A673 (cell line): Measurements from ENCODE around the gene ZFPM1. TPM values are rescaled to one million over a fixed set of nuclear protein-coding genes. Genes with fewer than 3 reads are reported as not detected.
"Not testable (repeated sequence)": the region's sequence is repeated elsewhere in the genome, so short reads cannot be mapped to it uniquely, and the experiment has no call there.

Source experiments
- BruUV-seq: library from RNA; stranded (reverse); fragments of 400-500 nt; replicated peaks from 2 replicates; lab custom pipeline; 2021; lab: Mats Ljungman, UMichigan
- CTCF ChIA-PET: fragments of 300-600 bp; sonication (Branson Sonifier 250); formaldehyde crosslinking; loops from one replicate; lab custom pipeline; 2022; ENCODE audit warnings: antibody characterized with exemption; lab: Charles Lee
- POLR2A ChIA-PET: fragments of 300-600 bp; sonication (Branson Sonifier 250); formaldehyde crosslinking; loops from one replicate; lab custom pipeline; 2022; ENCODE audit warnings: antibody characterized with exemption; ENCODE audit not compliant: low non-redundant PET; lab: Charles Lee
- DNase-seq: peaks from one replicate; pipeline ENCODE4 v3.0.0-alpha.2; 2015; ENCODE audit warnings: low spot score
- H3K27ac ChIP-seq: fragments of 200-600 bp; sonication (generic); 2 replicates; pipeline ENCODE4 v1.5.1; 2016; ENCODE audit warnings: mixed run types, low read depth, mild to moderate bottlenecking, mixed read lengths, antibody characterized with exemption, low read length; ENCODE audit not compliant: poor library complexity, severe bottlenecking
- H3K27me3 ChIP-seq: fragments of 200-600 bp; sonication (generic); replicated peaks from 2 replicates; pipeline ENCODE4 v1.6.1; 2017; ENCODE audit warnings: mixed run types, low read depth, mild to moderate bottlenecking, mixed read lengths, antibody characterized with exemption, low read length; ENCODE audit not compliant: insufficient read depth, poor library complexity
- H3K36me3 ChIP-seq: fragments of 200-600 bp; sonication (generic); 2 replicates; pipeline ENCODE4 v1.6.1; 2016; ENCODE audit warnings: mixed run types, mild to moderate bottlenecking, mixed read lengths, antibody characterized with exemption, low read length; ENCODE audit not compliant: insufficient read depth, poor library complexity, severe bottlenecking
- H3K4me1 ChIP-seq: fragments of 200-600 bp; sonication (generic); 2 replicates; pipeline ENCODE4 v1.6.1; 2017; ENCODE audit warnings: mixed run types, mild to moderate bottlenecking, mixed read lengths, antibody characterized with exemption, low read length; ENCODE audit not compliant: insufficient read depth, poor library complexity, severe bottlenecking
- H3K4me3 ChIP-seq: fragments of 200-600 bp; sonication (generic); 2 replicates; pipeline ENCODE4 v1.5.1; 2016; ENCODE audit warnings: low read depth, mixed run types, mild to moderate bottlenecking, mixed read lengths, low read length; ENCODE audit not compliant: poor library complexity, severe bottlenecking
- H3K9me3 ChIP-seq: fragments of 200-600 bp; sonication (generic); 2 replicates; pipeline ENCODE4 v1.6.1; 2016; ENCODE audit warnings: mixed run types, low read depth, mild to moderate bottlenecking, mixed read lengths, antibody characterized with exemption, low read length; ENCODE audit not compliant: poor library complexity, severe bottlenecking
- EZH2 ChIP-seq: fragments of 200-600 bp; sonication (generic); IDR thresholded peaks from 2 replicates; pipeline ENCODE4 v1.6.1; 2017; ENCODE audit warnings: borderline replicate concordance, low read depth, mild to moderate bottlenecking, mixed read lengths, antibody characterized with exemption, low read length; ENCODE audit not compliant: poor library complexity, severe bottlenecking
- intact Hi-C: fragments of 100-400 bp; cut with micrococcal nuclease; formaldehyde crosslinking; loops from one replicate; pipeline ENCODE4 v1.10.0; 2022; ENCODE audit not compliant: unreplicated experiment
- total RNA-seq: library from RNA; stranded (reverse); gene quantifications from 2 replicates; pipeline ENCODE4 v1.2.3, GENCODE V29; 2021
- TF ChIP-seq, protein P1 (sequence below): fragments of 300-800, 200-600 bp; sonication (generic); conservative IDR thresholded peaks from 2 replicates; pipeline ENCODE4 v1.5.1; 2017; ENCODE audit warnings: low read depth, mild to moderate bottlenecking, antibody characterized with exemption, low read length, moderate library complexity, mixed read lengths

The ZFPM1 gene
- total RNA-seq, 1 experiment from 2014 or later: 5.6 TPM

- Histone ChIP-seq H3K27me3 (no peaks in the 10 kb centered on the region), H3K4me3 (no peak overlapping the region), H3K4me1 (no peaks in the 10 kb centered on the region), H3K36me3 (no peaks in the 10 kb centered on the region), H3K27ac (no peak overlapping the region), H3K9me3 (no peaks in the 10 kb centered on the region)
- intact Hi-C loops: no loop called here
- TF ChIP-seq, protein P1, sequence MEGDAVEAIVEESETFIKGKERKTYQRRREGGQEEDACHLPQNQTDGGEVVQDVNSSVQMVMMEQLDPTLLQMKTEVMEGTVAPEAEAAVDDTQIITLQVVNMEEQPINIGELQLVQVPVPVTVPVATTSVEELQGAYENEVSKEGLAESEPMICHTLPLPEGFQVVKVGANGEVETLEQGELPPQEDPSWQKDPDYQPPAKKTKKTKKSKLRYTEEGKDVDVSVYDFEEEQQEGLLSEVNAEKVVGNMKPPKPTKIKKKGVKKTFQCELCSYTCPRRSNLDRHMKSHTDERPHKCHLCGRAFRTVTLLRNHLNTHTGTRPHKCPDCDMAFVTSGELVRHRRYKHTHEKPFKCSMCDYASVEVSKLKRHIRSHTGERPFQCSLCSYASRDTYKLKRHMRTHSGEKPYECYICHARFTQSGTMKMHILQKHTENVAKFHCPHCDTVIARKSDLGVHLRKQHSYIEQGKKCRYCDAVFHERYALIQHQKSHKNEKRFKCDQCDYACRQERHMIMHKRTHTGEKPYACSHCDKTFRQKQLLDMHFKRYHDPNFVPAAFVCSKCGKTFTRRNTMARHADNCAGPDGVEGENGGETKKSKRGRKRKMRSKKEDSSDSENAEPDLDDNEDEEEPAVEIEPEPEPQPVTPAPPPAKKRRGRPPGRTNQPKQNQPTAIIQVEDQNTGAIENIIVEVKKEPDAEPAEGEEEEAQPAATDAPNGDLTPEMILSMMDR: no peak
- no peak for TF ChIP-seq EZH2
- BruUV-seq: no TSS peak
- ChIA-PET POLR2A (no interaction called here), CTCF (no interaction called here)
- no peak for DNase-seq
Observed at GRCh38 chr16:88469615-88470395, 16.7 kb downstream of the ZFPM1 start.

GRCh38 chr16:88470396-88470680 lies 17.3 kb downstream of the ZFPM1 start:
- H3K27ac ChIP-seq, H3K27me3 ChIP-seq, BruUV-seq, H3K4me1 ChIP-seq, CTCF ChIA-PET, intact Hi-C loops, H3K4me3 ChIP-seq, DNase-seq, POLR2A ChIA-PET, H3K9me3 ChIP-seq, H3K36me3 ChIP-seq: not testable (repeated sequence)

GRCh38 chr16:88470696-88471095 lies 17.6 kb downstream of the ZFPM1 start:
- CTCF ChIA-PET, BruUV-seq: not testable (repeated sequence)

DNA sequence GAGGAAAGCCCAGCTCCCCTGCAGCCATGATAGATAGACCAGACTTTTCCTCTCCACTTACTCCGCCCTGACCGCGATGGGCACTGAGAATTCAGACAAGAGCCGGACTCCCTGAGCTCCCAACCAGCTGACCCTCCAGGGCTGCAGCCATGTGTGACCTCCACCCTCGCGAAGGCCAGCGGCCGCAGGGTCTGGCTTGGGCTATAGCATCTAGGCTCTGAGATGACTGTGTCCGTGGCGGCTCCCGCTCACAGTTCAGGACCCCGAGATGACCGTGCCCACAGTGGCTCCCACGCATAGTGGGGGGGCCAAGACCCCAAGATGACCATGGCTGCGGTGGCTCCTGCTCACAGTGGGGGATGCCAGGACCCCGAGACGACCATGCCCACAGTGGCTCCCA lies 18.0 kb downstream of the ZFPM1 start:
- no peak for DNase-seq
- Histone ChIP-seq H3K9me3 (no peaks in the 10 kb centered on the region), H3K27ac (no peak overlapping the region), H3K4me3 (no peak overlapping the region), H3K27me3 (no peaks in the 10 kb centered on the region), H3K4me1 (no peaks in the 10 kb centered on the region), H3K36me3 (no peaks in the 10 kb centered on the region)
- CTCF ChIA-PET: no interaction called here
- TF ChIP-seq, protein P1: no peak
- no peak for TF ChIP-seq EZH2
- POLR2A ChIA-PET: no interaction called here
- BruUV-seq: no TSS peak
- intact Hi-C loops: no loop called here

More at GRCh38 chr16:88470696-88471095, 17.6 kb downstream of the ZFPM1 start:
- H3K27me3 ChIP-seq, intact Hi-C loops, H3K36me3 ChIP-seq, H3K4me1 ChIP-seq, DNase-seq, H3K27ac ChIP-seq, H3K4me3 ChIP-seq, H3K9me3 ChIP-seq, POLR2A ChIA-PET: not testable (repeated sequence)
